Testis (tissue), 3 donors: Measurements from ENCODE around the gene ILKAP. TPM values are rescaled to one million over a fixed set of nuclear protein-coding genes. Genes with fewer than 3 reads are reported as not detected.

Experiments used
- DNase-seq: peaks from one replicate; pipeline ENCODE4 v3.0.0-alpha.2; 2019
- H3K27ac ChIP-seq, 2 donors: fragments of 200-600 bp; sonication (generic); one replicate each; pipeline ENCODE4 v1.5.1; 2019
- H3K27me3 ChIP-seq: fragments of 200-600 bp; sonication (generic); one replicate; pipeline ENCODE4 v1.5.1; 2019
- H3K36me3 ChIP-seq: fragments of 200-600 bp; sonication (generic); one replicate; pipeline ENCODE4 v1.5.1; 2017; ENCODE audit warnings: low read depth; ENCODE audit errors: missing control alignments
- H3K4me1 ChIP-seq: fragments of 200-600 bp; sonication (generic); one replicate; pipeline ENCODE4 v1.5.1; 2019
- H3K4me3 ChIP-seq, 2 donors: fragments of 200-600 bp; sonication (generic); one replicate each; pipeline ENCODE4 v1.5.1; 2017 to 2019
- H3K9me3 ChIP-seq: fragments of 200-600 bp; sonication (generic); one replicate; pipeline ENCODE4 v1.5.1; 2017
- CTCF ChIP-seq, 3 experiments: fragments of 450-650 bp in 2 of 3; fragments of 200-600 bp in 1 of 3; sonication (generic) in 1 of 3; IDR thresholded peaks; one replicate each; pipeline ENCODE4 v1.5.1; 2016 to 2019; ENCODE audit warnings: antibody characterized with exemption in 3 of 3, mild to moderate bottlenecking in 2 of 3, moderate library complexity in 1 of 3
- POLR2A ChIP-seq: fragments of 450-650 bp; IDR thresholded peaks from one replicate; pipeline ENCODE4 v1.6.1; 2017; ENCODE audit warnings: antibody characterized with exemption, mild to moderate bottlenecking, moderate library complexity
- WGBS, 2 donors: methylation state at CpG; one replicate each; pipeline ENCODE4 v1.1.5; 2018; 5-methylcytosine and 5-hydroxymethylcytosine counted together
- intact Hi-C: fragments of 100-400 bp; cut with DNase I; formaldehyde crosslinking; loops from one replicate; pipeline ENCODE4 v1.15.1; 2023; ENCODE audit warnings: low total_unique reads
- polyA plus RNA-seq: library from polyadenylated mRNA; stranded (reverse); fragments of 350-450 nt; fragmentation: Illumina TruSeq; extraction: RNeasy Lipid Tissue Mini Kit (QIAGEN cat#74804); gene quantifications from one replicate; pipeline ENCODE4 v1.2.3, GENCODE V29; 2014; ENCODE audit warnings: low read depth, low replicate concordance; ENCODE audit not compliant: insufficient read depth
- total RNA-seq, 2 donors: library from RNA; depleted of rRNA; stranded (reverse); fragments of >200 nt; gene quantifications; one replicate each; pipeline ENCODE4 v1.2.3, GENCODE V29; 2016

Gene ILKAP
- total and polyA plus RNA-seq, 3 donors from 2014 or later = 44.8 to 65.3 (median 59.8) TPM

- DNase-seq = no peak
- Histone ChIP-seq H3K9me3 (no peaks in the 10 kb centered on the region), H3K27ac (no peak overlapping the region), H3K4me1 (no peaks in the 10 kb centered on the region), H3K27me3 (no peaks in the 10 kb centered on the region), H3K36me3 (peaks cover 2% of the 10 kb centered on the region), H3K4me3 (no peak overlapping the region)
- intact Hi-C loops = no loop called here
- 91 to 98% methylated on average over 7 of the region's 7 CpGs for WGBS, 2 donors
- TF ChIP-seq CTCF (IDR thresholded peaks at IDR 0.05) (no peak), POLR2A (no peak)
These were observed 47.4 kb upstream of the ILKAP start for GRCh38 chr2:238250896-238251295.

GRCh38 chr2:238247841-238248453 lies 44.5 kb upstream of the ILKAP start:
- Histone ChIP-seq H3K4me1 (peaks cover 5% of the 10 kb centered on the region), H3K4me3 (no peak overlapping the region), H3K9me3 (no peaks in the 10 kb centered on the region), H3K27ac (no peak overlapping the region), H3K27me3 (no peaks in the 10 kb centered on the region), H3K36me3 (no peaks in the 10 kb centered on the region)
- WGBS, 2 donors = 54 to 63% methylated on average over 10 of the region's 10 CpGs
- intact Hi-C loops = no loop called here
- no peak for DNase-seq
- TF ChIP-seq CTCF (IDR thresholded peaks at IDR 0.05) = no peak
- no peak for TF ChIP-seq POLR2A

- Histone ChIP-seq H3K4me3 (no peak overlapping the region), H3K27me3 (no peaks in the 10 kb centered on the region), H3K9me3 (no peaks in the 10 kb centered on the region), H3K36me3 (no peaks in the 10 kb centered on the region), H3K4me1 (peaks cover 13% of the 10 kb centered on the region), H3K27ac (no peak overlapping the region)
- DNase-seq = no peak
- intact Hi-C loops = no loop called here
- WGBS, 2 donors = 88 to 91% methylated on average over 8 to 13 of the region's 13 CpGs
- no peak for TF ChIP-seq POLR2A
- no peak for TF ChIP-seq CTCF (IDR thresholded peaks at IDR 0.05)
These were observed 43.7 kb upstream of the ILKAP start for GRCh38 chr2:238247002-238247822.

- TF ChIP-seq CTCF (IDR thresholded peaks at IDR 0.05) = no peak
- no peak for TF ChIP-seq POLR2A
- intact Hi-C loops = no loop called here
- Histone ChIP-seq H3K9me3 (no peaks in the 10 kb centered on the region), H3K36me3 (no peaks in the 10 kb centered on the region), H3K4me3 (no peak overlapping the region), H3K27me3 (no peaks in the 10 kb centered on the region), H3K4me1 (peaks cover 25% of the 10 kb centered on the region), H3K27ac (no peak overlapping the region)
- no peak for DNase-seq
- WGBS, 2 donors = 82 to 94% methylated on average over 5 of the region's 5 CpGs
These were observed 40.7 kb upstream of the ILKAP start for GRCh38 chr2:238244151-238244550.
